ENCODE measurements around the gene ALG13.
"Not testable (repeated sequence)": the region's sequence is repeated elsewhere in the genome, so short reads cannot be mapped to it uniquely, and the experiment has no call there.

Gene ALG13

DNA sequence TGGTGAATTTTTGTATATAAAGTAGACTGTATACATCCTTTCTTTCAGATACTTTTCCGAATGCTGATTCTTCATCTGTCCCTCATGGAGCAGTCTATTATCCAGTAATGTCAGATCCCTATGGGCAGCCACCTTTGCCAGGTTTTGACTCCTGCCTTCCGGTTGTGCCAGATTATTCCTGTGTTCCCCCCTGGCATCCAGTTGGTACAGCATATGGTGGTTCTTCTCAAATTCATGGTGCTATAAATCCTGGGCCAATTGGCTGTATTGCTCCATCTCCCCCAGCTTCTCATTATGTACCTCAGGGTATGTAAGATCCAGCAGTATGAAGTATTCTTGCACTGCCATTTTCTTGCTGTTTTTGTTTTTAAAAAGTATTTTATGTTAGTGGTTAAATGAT is 78.7 kb downstream of the ALG13 start:
- no peak for DNase-seq (ENCODE audit: low spot score)

DNA sequence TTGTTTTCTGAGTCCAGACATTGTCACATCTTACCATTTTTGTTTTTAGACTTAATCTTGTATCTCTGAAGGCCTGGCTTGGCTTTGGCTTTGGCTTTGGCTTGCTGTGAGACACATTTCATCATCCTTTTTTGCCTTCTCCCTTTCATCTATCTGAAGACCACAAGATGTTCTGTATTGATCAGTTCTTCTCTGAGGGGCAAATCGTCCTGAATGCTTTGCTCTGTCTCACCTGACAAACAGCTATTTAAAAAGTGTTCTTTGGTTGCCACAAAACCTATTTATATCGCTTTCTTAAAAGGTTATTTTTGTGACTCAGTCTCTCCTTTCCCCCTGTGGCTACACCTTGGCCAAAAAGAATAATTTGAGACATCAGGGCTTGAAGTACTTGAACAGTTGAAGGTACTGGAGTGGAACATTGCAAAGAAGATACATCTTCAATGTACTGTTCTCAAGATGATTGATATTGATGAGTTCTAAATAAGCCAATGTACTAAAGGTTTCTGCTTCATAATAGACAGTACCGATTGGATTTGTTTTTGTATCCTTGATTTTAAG is 80.7 kb downstream of the ALG13 start:
- DNase-seq (ENCODE audit: low spot score): no peak

DNA sequence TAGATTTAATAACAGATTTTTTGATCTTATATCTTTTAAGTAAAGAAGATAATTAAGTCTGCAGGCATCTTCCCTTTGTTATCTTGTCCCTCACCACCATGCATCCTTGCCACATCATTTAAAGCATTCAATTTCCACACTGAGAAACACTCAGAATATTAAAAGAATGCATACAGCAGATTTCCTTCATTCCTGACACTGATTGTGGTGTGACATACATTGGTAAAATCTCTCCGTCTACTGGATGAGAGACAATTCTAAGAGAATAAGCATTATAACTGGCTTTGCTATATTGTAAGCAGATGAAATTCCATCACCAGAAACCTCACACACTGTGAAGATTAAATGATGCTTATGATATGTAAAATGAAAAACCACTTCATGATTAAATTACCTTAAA is 97.6 kb downstream of the ALG13 start:
- DNase-seq (ENCODE audit: low spot score): no peak

DNA sequence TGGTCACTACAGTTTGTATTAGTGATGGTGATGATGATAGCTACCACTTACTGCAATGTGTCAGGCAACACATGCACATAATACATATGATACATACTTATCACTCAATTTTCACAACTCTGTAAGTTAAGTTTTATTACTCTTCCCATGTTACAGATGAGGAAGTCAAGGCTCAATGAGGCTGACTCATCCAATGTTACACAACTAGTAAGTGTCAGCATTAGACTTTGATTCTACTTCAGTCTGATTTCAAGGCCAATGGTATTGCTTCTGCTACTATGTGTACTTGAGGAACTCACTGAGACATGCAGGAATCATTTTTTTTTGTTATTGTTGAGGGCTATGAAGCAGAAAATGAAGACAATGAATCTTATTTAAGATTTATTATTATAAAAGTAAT is 98.6 kb downstream of the ALG13 start:
- DNase-seq (ENCODE audit: low spot score): no peak

DNA sequence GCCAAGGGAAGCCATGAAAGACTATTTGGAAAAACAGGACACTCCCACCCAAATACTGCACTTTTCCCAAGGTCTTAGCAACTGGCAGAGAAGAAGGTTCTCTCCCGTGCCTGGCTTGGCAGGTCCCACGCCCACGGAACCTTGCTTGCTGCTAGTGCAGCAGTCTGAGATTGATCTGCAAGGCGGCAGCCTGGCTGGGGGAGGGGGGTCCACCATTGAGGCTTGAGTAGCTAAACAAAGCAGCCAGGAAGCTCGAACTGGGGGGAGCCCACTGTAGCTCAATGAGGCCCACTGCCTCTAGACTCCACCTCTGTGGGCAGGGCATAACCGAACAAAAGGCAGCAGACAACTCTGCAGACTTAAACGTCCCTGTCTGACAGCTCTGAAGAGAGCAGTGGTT is 103.7 kb downstream of the ALG13 start:
- DNase-seq (ENCODE audit: low spot score): no peak

DNA sequence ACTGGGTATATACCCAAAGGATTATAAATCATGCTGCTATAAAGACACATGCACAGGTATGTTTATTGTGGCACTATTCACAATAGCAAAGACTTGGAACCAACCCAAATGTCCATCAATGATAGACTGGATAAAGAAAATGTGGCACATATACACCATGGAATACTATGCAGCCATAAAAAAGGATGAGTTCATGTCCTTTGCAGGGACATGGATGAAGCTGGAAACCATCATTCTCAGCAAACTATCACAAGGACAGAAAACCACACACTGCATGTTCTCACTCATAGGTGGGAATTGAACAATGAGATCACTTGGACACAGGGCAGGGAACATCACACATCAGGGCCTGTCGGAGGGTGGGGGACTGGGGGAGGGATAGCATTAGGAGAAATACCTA is 109.1 kb downstream of the ALG13 start:
- not testable (repeated sequence) for DNase-seq (ENCODE audit: low spot score)
